ENCODE data around the gene EDIL3. TPM values are rescaled to one million over a fixed set of nuclear protein-coding genes. Genes with fewer than 3 reads are reported as not detected.

The EDIL3 gene
- total and polyA plus RNA-seq, 2 donors (not counting 1 experiment from before 2014, with no cell fraction given): not detected

- H4K20me1 ChIP-seq (ENCODE audit: control insufficient read depth, insufficient read depth, low read length, poor library complexity, severe bottlenecking): no peaks in the 10 kb centered on the region
- ChIA-PET CTCF (no interaction called here), POLR2A (no interaction called here)
- no peak overlapping the region for H3K9ac ChIP-seq (ENCODE audit: low read length)
- no peak for TF ChIP-seq CTCF (IDR thresholded peaks at IDR 0.05)
- no peaks in the 10 kb centered on the region for H3K36me3 ChIP-seq (replicated peaks in 1 of 2; ENCODE audit: control extremely low read depth in 1 of 2, control insufficient read depth in 1 of 2, extremely low read depth in 1 of 2, insufficient read depth in 2 of 2, low read length in 1 of 2)
- no peak for ATAC-seq (ENCODE audit: low read depth)
- H3K27ac Mint-ChIP-seq: no peak overlapping the region
- no peaks in the 10 kb centered on the region for H3K9me3 ChIP-seq (ENCODE audit: control extremely low read depth in 1 of 3, control insufficient read depth in 2 of 3, insufficient read depth in 1 of 3, low read length in 2 of 3)
- no peaks in the 10 kb centered on the region for H3K9me3 Mint-ChIP-seq (ENCODE audit: insufficient read depth)
- H2AFZ ChIP-seq (ENCODE audit: insufficient read depth, low read depth, low read length, poor library complexity, severe bottlenecking): no peak overlapping the region
- H3K4me1 Mint-ChIP-seq: no peaks in the 10 kb centered on the region
- H3K27ac ChIP-seq (ENCODE audit: low read length in 2 of 2): no peak overlapping the region
- no peaks in the 10 kb centered on the region for H3K27me3 ChIP-seq (replicated peaks in 1 of 4; ENCODE audit: control extremely low read depth in 1 of 4, control insufficient read depth in 3 of 4, insufficient read depth in 4 of 4, low read length in 3 of 4)
- H3K79me2 ChIP-seq (ENCODE audit: control insufficient read depth, insufficient read depth, low read length): no peaks in the 10 kb centered on the region
- H3K4me2 ChIP-seq (replicated peaks; ENCODE audit: low read depth, low read length, poor library complexity, severe bottlenecking): no peak overlapping the region
- no peak for DNase-seq
- no peaks in the 10 kb centered on the region for H3K4me1 ChIP-seq (ENCODE audit: control insufficient read depth in 2 of 2, insufficient read depth in 2 of 2, low read length in 2 of 2)
- no peak overlapping the region for H3K4me3 ChIP-seq (ENCODE audit: control extremely low read depth in 1 of 5, extremely low read depth in 1 of 5, insufficient read depth in 1 of 5, low read depth in 2 of 5, low read length in 4 of 5)
- H3K27me3 Mint-ChIP-seq: no peaks in the 10 kb centered on the region
- H3K4me3 Mint-ChIP-seq: no peak overlapping the region
- 89% methylated on average over 1 of the region's 1 CpG for WGBS (ENCODE audit: insufficient coverage)
- intact Hi-C loops (cut with micrococcal nuclease): no loop called here
Observed at GRCh38 chr5:84397385-84397784, 12.7 kb upstream of the EDIL3 start.

- ATAC-seq (ENCODE audit: low read depth) (no peak), DNase-seq (no peak)
- no peaks in the 10 kb centered on the region for H3K79me2 ChIP-seq (ENCODE audit: control insufficient read depth, insufficient read depth, low read length)
- Mint-ChIP-seq H3K4me1 (no peaks in the 10 kb centered on the region), H3K9me3 (ENCODE audit: insufficient read depth) (no peaks in the 10 kb centered on the region), H3K27me3 (no peaks in the 10 kb centered on the region), H3K4me3 (no peak overlapping the region), H3K27ac (no peak overlapping the region)
- POLR2A ChIA-PET: no interaction called here
- H2AFZ ChIP-seq (ENCODE audit: insufficient read depth, low read depth, low read length, poor library complexity, severe bottlenecking): no peak overlapping the region
- H3K27ac ChIP-seq (ENCODE audit: low read length in 2 of 2): no peak overlapping the region
- no peaks in the 10 kb centered on the region for H3K9me3 ChIP-seq (ENCODE audit: control extremely low read depth in 1 of 3, control insufficient read depth in 2 of 3, insufficient read depth in 1 of 3, low read length in 2 of 3)
- CTCF ChIA-PET: no interaction called here
- no peak overlapping the region for H3K4me2 ChIP-seq (replicated peaks; ENCODE audit: low read depth, low read length, poor library complexity, severe bottlenecking)
- H3K4me3 ChIP-seq (ENCODE audit: control extremely low read depth in 1 of 5, extremely low read depth in 1 of 5, insufficient read depth in 1 of 5, low read depth in 2 of 5, low read length in 4 of 5): no peak overlapping the region
- H3K4me1 ChIP-seq (ENCODE audit: control insufficient read depth in 2 of 2, insufficient read depth in 2 of 2, low read length in 2 of 2): no peaks in the 10 kb centered on the region
- no peak overlapping the region for H3K9ac ChIP-seq (ENCODE audit: low read length)
- H4K20me1 ChIP-seq (ENCODE audit: control insufficient read depth, insufficient read depth, low read length, poor library complexity, severe bottlenecking): no peaks in the 10 kb centered on the region
- WGBS (ENCODE audit: insufficient coverage): 84% methylated on average over 6 of the region's 6 CpGs
- no peaks in the 10 kb centered on the region for H3K36me3 ChIP-seq (replicated peaks in 1 of 2; ENCODE audit: control extremely low read depth in 1 of 2, control insufficient read depth in 1 of 2, extremely low read depth in 1 of 2, insufficient read depth in 2 of 2, low read length in 1 of 2)
- no peaks in the 10 kb centered on the region for H3K27me3 ChIP-seq (replicated peaks in 1 of 4; ENCODE audit: control extremely low read depth in 1 of 4, control insufficient read depth in 3 of 4, insufficient read depth in 4 of 4, low read length in 3 of 4)
- TF ChIP-seq EZH2 (IDR thresholded peaks at IDR 0.05; ENCODE audit: borderline replicate concordance, insufficient read depth, low read depth, low read length, poor library complexity, severe bottlenecking) (no peak), CTCF (IDR thresholded peaks at IDR 0.05) (no peak)
- intact Hi-C loops (cut with micrococcal nuclease): no loop called here
Observed at GRCh38 chr5:84393969-84394368, 9.3 kb upstream of the EDIL3 start.

Measured in B cell (primary cell).